ENCODE results near the gene TM9SF1. TPM values are rescaled to one million over a fixed set of nuclear protein-coding genes. Genes with fewer than 3 reads are reported as not detected.

TM9SF1 gene
- total and polyA plus RNA-seq, 2 of the 13 experiments (the other 11 are each of a cell fraction or from before 2014, with no cell fraction given): 83.2 to 110 TPM

DNA sequence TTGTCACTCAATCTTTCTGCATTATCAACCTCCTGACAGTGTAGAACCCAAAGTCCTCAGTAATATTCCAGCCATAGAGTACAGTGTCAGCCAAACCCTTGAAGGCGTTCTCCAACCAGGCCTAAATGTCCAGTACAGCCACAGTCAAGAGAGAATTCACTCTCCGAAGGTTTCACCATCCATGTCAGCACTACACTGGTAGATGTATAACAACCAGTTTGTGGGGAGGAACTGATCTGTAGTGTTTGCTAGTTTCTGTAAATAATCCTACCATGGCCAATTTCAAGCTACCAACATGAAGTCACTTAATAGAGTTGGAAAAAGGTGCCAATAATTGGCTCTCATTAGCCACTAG, 21.1 kb upstream of the TM9SF1 start:
- peak overlapping the region in 1 of 3 experiments; percentile 98; a peak in 1 of 6 replicates for H3K4me3 ChIP-seq (replicated peaks in 1 of 3; ENCODE audit: insufficient read depth in 1 of 3, low read depth in 2 of 3, low read length in 3 of 3)
- peak overlapping the region; percentile 93 for H3K4me2 ChIP-seq (ENCODE audit: low read depth, low read length)
- in situ Hi-C loops (cut with HindIII; ENCODE audit: extremely low pct_ligation_motif_present, low pct_unique_long_range_greater_than_20kb) (no loop called here), intact Hi-C loops (cut with micrococcal nuclease; ENCODE audit: unreplicated experiment) (loop anchor here (1.0 to 2.0 kb wide), 4 partner anchors 16 to 81 kb away; partner anchors contain the start of genes GMPR2, NEDD8, RABGGTA and TINF2)
- H3K27me3 ChIP-seq (ENCODE audit: control insufficient read depth in 1 of 2, insufficient read depth in 2 of 2, low read length in 2 of 2): no peaks in the 10 kb centered on the region; a peak in 1 of 5 replicates
- peaks cover 22% of the 10 kb centered on the region for H3K79me2 ChIP-seq (ENCODE audit: insufficient read depth, low read length)
- peak overlapping the region; percentile 81 for H3K9ac ChIP-seq (ENCODE audit: insufficient read depth, low read depth, low read length)
- WGBS (ENCODE audit: low lambda C conversion rate): 94% methylated on average over 2 of the region's 2 CpGs
- peaks cover 38% of the 10 kb centered on the region for H3K4me1 ChIP-seq (ENCODE audit: insufficient read depth, low read length)
- POLR2A ChIA-PET: interaction anchor here (0.9 to 8.1 kb wide), 28 partner anchors 9 to 1122 kb away, joined by 3 to 230 read pairs (median 8); partner anchors contain the start of genes ACIN1, C14orf119, CIDEB and DCAF11
- H3K36me3 ChIP-seq (replicated peaks in 1 of 2; ENCODE audit: control insufficient read depth in 1 of 2, insufficient read depth in 2 of 2, low read length in 2 of 2): peaks cover 8 to 15% of the 10 kb centered on the region in 2 experiments; a peak in 4 of 5 replicates
- H3K9me3 ChIP-seq (ENCODE audit: low read length): no peaks in the 10 kb centered on the region
- FAIRE-seq: no peak
- peak overlapping the region; percentile 1 for H3K27ac ChIP-seq (ENCODE audit: extremely low read length, insufficient read depth, low read length)
- H4K20me1 ChIP-seq (ENCODE audit: insufficient read depth, low read length): no peaks in the 10 kb centered on the region
- BruUV-seq (replicated peaks): no TSS peak
- ATAC-seq: no peak
- no peak overlapping the region for H2AFZ ChIP-seq (ENCODE audit: low read length)
- CTCF ChIA-PET (ENCODE audit: low intra/inter-chr PET ratio, low total read pairs): interaction anchor here (1.3 to 3.1 kb wide), 5 partner anchors 16 to 92 kb away, joined by 7 to 44 read pairs (median 10); partner anchors contain the start of genes CIDEB, GMPR2, NEDD8 and RABGGTA
- DNase-seq (ENCODE audit: low spot score): no peak
- no peak for TF ChIP-seq PITX1 (CRISPR knock-in tag; IDR thresholded peaks at IDR 0.05)
- TF ChIP-seq, protein P1, sequence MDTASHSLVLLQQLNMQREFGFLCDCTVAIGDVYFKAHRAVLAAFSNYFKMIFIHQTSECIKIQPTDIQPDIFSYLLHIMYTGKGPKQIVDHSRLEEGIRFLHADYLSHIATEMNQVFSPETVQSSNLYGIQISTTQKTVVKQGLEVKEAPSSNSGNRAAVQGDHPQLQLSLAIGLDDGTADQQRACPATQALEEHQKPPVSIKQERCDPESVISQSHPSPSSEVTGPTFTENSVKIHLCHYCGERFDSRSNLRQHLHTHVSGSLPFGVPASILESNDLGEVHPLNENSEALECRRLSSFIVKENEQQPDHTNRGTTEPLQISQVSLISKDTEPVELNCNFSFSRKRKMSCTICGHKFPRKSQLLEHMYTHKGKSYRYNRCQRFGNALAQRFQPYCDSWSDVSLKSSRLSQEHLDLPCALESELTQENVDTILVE (CRISPR knock-in tag; IDR thresholded peaks at IDR 0.05): no peak
- no peak for TF ChIP-seq HDAC2 (CRISPR knock-in tag; IDR thresholded peaks at IDR 0.05)
- TF ChIP-seq ZNF709 (CRISPR knock-in tag; IDR thresholded peaks at IDR 0.05): no peak
- no peak for TF ChIP-seq RFX3 (CRISPR knock-in tag; IDR thresholded peaks at IDR 0.05)
- TF ChIP-seq KMT2B (CRISPR knock-in tag; IDR thresholded peaks at IDR 0.05): no peak
- 0 out of 2 replicates have a peak, but pooled peaks have one; percentile 2 for TF ChIP-seq MTA3 (CRISPR knock-in tag; IDR thresholded peaks at IDR 0.05)
- no peak for TF ChIP-seq KLF6 (CRISPR knock-in tag; IDR thresholded peaks at IDR 0.05)
- peak; percentile 44; the same call in 1 of the 2 replicates for TF ChIP-seq IRX3 (CRISPR knock-in tag; IDR thresholded peaks at IDR 0.05; ENCODE audit: borderline replicate concordance, low read depth)
- no peak for TF ChIP-seq SYNCRIP (IDR thresholded peaks at IDR 0.05; ENCODE audit: insufficient read depth, low read depth, low read length)
- TF ChIP-seq, protein P2, sequence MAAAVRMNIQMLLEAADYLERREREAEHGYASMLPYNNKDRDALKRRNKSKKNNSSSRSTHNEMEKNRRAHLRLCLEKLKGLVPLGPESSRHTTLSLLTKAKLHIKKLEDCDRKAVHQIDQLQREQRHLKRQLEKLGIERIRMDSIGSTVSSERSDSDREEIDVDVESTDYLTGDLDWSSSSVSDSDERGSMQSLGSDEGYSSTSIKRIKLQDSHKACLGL (CRISPR knock-in tag; IDR thresholded peaks at IDR 0.05): no peak
- TF ChIP-seq CBFB (CRISPR knock-in tag; IDR thresholded peaks at IDR 0.05): no peak
- TF ChIP-seq, protein P3, sequence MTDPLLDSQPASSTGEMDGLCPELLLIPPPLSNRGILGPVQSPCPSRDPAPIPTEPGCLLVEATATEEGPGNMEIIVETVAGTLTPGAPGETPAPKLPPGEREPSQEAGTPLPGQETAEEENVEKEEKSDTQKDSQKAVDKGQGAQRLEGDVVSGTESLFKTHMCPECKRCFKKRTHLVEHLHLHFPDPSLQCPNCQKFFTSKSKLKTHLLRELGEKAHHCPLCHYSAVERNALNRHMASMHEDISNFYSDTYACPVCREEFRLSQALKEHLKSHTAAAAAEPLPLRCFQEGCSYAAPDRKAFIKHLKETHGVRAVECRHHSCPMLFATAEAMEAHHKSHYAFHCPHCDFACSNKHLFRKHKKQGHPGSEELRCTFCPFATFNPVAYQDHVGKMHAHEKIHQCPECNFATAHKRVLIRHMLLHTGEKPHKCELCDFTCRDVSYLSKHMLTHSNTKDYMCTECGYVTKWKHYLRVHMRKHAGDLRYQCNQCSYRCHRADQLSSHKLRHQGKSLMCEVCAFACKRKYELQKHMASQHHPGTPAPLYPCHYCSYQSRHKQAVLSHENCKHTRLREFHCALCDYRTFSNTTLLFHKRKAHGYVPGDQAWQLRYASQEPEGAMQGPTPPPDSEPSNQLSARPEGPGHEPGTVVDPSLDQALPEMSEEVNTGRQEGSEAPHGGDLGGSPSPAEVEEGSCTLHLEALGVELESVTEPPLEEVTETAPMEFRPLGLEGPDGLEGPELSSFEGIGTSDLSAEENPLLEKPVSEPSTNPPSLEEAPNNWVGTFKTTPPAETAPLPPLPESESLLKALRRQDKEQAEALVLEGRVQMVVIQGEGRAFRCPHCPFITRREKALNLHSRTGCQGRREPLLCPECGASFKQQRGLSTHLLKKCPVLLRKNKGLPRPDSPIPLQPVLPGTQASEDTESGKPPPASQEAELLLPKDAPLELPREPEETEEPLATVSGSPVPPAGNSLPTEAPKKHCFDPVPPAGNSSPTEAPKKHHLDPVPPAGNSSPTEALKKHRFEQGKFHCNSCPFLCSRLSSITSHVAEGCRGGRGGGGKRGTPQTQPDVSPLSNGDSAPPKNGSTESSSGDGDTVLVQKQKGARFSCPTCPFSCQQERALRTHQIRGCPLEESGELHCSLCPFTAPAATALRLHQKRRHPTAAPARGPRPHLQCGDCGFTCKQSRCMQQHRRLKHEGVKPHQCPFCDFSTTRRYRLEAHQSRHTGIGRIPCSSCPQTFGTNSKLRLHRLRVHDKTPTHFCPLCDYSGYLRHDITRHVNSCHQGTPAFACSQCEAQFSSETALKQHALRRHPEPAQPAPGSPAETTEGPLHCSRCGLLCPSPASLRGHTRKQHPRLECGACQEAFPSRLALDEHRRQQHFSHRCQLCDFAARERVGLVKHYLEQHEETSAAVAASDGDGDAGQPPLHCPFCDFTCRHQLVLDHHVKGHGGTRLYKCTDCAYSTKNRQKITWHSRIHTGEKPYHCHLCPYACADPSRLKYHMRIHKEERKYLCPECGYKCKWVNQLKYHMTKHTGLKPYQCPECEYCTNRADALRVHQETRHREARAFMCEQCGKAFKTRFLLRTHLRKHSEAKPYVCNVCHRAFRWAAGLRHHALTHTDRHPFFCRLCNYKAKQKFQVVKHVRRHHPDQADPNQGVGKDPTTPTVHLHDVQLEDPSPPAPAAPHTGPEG (CRISPR knock-in tag; IDR thresholded peaks at IDR 0.05): 0 out of 2 replicates have a peak, but pooled peaks have one; percentile 17
- no peak for TF ChIP-seq ZNF101 (CRISPR knock-in tag; IDR thresholded peaks at IDR 0.05; ENCODE audit: borderline replicate concordance, low read depth)
- no peak for TF ChIP-seq FOXM1 (CRISPR knock-in tag; IDR thresholded peaks at IDR 0.05)
- 0 out of 2 replicates have a peak, but pooled peaks have one; percentile 6 for TF ChIP-seq ZBTB2 (CRISPR knock-in tag; IDR thresholded peaks at IDR 0.05; ENCODE audit: low read depth)
- no peak for TF ChIP-seq SOX5 (CRISPR knock-in tag; IDR thresholded peaks at IDR 0.05; ENCODE audit: borderline replicate concordance)
